ENCODE measurements around the gene GDF15.
"Not testable (repeated sequence)": the region's sequence is repeated elsewhere in the genome, so short reads cannot be mapped to it uniquely, and the experiment has no call there.

GDF15 gene

GRCh38 chr19:18364277-18364825, 21.6 kb upstream of the GDF15 start:
- DNase-seq = not testable (repeated sequence)

- DNase-seq = peak; percentile 95
Measured at GRCh38 chr19:18364826-18365528, 21.0 kb upstream of the GDF15 start.

- DNase-seq = peak; percentile 87
Measured at GRCh38 chr19:18366021-18366435, 19.9 kb upstream of the GDF15 start.

- no peak for DNase-seq
Measured at GRCh38 chr19:18368504-18369222, 17.3 kb upstream of the GDF15 start.

GRCh38 chr19:18373407-18373891, 12.5 kb upstream of the GDF15 start:
- no peak for DNase-seq

GRCh38 chr19:18373892-18374629, 11.9 kb upstream of the GDF15 start:
- DNase-seq = peak; percentile 99

- DNase-seq = no peak
Measured at GRCh38 chr19:18377026-18377425, 8.9 kb upstream of the GDF15 start.

- peak; percentile 81 for DNase-seq
Measured at GRCh38 chr19:18379803-18380747, 5.9 kb upstream of the GDF15 start.

GRCh38 chr19:18380843-18381242, 5.1 kb upstream of the GDF15 start:
- no peak for DNase-seq

GRCh38 chr19:18383622-18384021, 2.3 kb upstream of the GDF15 start:
- not testable (repeated sequence) for DNase-seq

GRCh38 chr19:18384775-18385174, 1.2 kb upstream of the GDF15 start:
- no peak for DNase-seq

GRCh38 chr19:18385359-18385674, 641 bp upstream of the GDF15 start:
- DNase-seq = no peak

GRCh38 chr19:18386543-18387271, 749 bp downstream of the GDF15 start:
- DNase-seq = peak; percentile 47

- DNase-seq = peak; percentile 91
Measured at GRCh38 chr19:18388100-18388959, 2.4 kb downstream of the GDF15 start.

GRCh38 chr19:18388960-18389725, 3.2 kb downstream of the GDF15 start:
- DNase-seq = no peak

GRCh38 chr19:18389726-18390064, 3.7 kb downstream of the GDF15 start:
- DNase-seq = no peak

GRCh38 chr19:18390065-18390907, 4.3 kb downstream of the GDF15 start:
- no peak for DNase-seq

- no peak for DNase-seq
Measured at GRCh38 chr19:18391509-18392075, 5.6 kb downstream of the GDF15 start.
